IPS-11a (cell line): ENCODE measurements around the gene PRDX1.
"Not testable (repeated sequence)": the region's sequence is repeated elsewhere in the genome, so short reads cannot be mapped to it uniquely, and the experiment has no call there.

Experiments used
- H3K4me3 ChIP-seq: one replicate; pipeline ENCODE4 v1.5.1; 2013; ENCODE audit warnings: low read depth, low read length, control low read depth

PRDX1 gene

GRCh38 chr1:45467353-45467752 lies 54.3 kb downstream of the PRDX1 start:
- not testable (repeated sequence) for H3K4me3 ChIP-seq

- no peak overlapping the region for H3K4me3 ChIP-seq
These were observed 56.4 kb downstream of the PRDX1 start for GRCh38 chr1:45465277-45465676.
